ENCODE data around the gene NLRC5. TPM values are rescaled to one million over a fixed set of nuclear protein-coding genes. Genes with fewer than 3 reads are reported as not detected.

NLRC5 gene
- total RNA-seq, 1 donor from 2014 or later: 14.2 TPM

GRCh38 chr16:57024894-57025680 lies 35.7 kb downstream of the NLRC5 start:
- DNase-seq: no peak

DNA sequence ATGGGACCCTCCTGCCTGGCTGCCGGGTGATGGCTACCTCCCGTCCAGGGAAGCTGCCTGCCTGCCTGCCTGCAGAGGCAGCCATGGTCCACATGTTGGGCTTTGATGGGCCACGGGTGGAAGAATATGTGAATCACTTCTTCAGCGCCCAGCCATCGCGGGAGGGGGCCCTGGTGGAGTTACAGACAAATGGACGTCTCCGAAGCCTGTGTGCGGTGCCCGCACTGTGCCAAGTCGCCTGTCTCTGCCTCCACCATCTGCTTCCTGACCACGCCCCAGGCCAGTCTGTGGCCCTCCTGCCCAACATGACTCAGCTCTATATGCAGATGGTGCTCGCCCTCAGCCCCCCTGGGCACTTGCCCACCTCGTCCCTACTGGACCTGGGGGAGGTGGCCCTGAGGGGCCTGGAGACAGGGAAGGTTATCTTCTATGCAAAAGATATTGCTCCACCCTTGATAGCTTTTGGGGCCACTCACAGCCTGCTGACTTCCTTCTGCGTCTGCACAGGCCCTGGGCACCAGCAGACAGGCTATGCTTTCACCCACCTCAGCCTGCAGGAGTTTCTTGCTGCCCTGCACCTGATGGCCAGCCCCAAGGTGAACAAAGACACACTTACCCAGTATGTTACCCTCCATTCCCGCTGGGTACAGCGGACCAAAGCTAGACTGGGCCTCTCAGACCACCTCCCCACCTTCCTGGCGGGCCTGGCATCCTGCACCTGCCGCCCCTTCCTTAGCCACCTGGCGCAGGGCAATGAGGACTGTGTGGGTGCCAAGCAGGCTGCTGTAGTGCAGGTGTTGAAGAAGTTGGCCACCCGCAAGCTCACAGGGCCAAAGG lies 36.8 kb downstream of the NLRC5 start:
- DNase-seq: no peak

DNA sequence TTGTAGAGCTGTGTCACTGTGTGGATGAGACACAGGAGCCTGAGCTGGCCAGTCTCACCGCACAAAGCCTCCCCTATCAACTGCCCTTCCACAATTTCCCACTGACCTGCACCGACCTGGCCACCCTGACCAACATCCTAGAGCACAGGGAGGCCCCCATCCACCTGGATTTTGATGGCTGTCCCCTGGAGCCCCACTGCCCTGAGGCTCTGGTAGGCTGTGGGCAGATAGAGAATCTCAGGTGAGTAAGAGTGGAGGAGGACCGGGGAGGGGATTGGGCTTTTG lies 37.4 kb downstream of the NLRC5 start:
- DNase-seq: no peak

- no peak for DNase-seq
These were observed 37.7 kb downstream of the NLRC5 start for GRCh38 chr16:57027067-57027466.

DNA sequence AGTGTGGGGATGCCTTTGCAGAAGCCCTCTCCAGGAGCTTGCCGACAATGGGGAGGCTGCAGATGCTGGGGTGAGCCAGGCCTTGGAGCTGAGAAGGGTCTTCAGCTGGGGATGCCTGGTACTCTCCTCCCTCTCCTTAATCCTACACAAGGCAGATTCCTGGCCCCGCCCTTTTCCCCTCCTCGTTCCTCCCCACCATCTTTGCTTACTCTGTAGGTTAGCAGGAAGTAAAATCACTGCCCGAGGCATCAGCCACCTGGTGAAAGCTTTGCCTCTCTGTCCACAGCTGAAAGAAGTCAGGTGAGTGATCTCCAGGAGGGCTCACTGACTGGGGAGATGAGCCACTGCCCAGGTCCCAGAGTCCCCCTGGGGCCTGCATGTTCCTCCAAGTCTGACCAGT lies 38.7 kb downstream of the NLRC5 start:
- peak; percentile 7 for DNase-seq

- DNase-seq: no peak
These were observed 40.1 kb downstream of the NLRC5 start for GRCh38 chr16:57029161-57030160.

- DNase-seq: no peak
These were observed 41.1 kb downstream of the NLRC5 start for GRCh38 chr16:57030346-57030902.

DNA sequence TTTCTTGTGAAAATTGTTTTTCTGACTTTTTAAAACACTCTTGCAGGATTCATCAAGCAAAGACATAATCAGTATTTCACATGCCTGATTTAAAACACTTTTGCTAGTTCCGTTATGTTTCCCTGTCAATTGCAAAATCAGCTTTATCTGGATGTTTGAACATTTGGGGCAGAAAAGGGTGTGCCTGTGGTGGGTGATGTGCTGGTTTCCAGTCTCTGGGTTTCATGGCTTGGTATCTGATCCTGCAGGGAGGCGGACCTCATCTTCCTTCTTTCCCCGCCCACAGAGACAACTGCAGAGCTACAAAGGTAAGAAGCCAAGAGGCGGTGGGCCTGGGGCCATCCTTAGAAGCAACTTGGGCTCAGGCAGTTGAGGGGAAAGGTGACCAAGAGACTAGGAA lies 41.8 kb downstream of the NLRC5 start:
- DNase-seq: no peak

DNA sequence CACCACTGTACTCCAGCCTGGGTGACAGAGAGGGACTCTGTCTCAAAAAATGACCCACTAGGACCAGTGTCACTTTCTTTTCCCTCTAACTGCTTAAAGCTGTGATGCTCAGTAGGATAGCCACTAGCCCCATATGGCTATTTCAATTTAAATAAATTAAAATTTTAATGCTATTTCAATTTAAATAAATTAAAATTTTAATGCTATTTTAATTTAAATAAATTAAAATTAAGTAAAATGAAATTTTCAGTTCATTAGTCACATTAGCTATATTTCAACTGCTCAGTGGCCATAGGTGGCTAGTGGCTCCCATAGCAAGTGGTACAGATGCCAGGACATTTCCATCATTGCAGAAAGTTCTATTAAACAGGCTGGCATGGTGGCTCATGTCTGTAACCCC lies 43.0 kb downstream of the NLRC5 start:
- no peak for DNase-seq

GRCh38 chr16:57032931-57033330 lies 43.6 kb downstream of the NLRC5 start:
- DNase-seq: no peak

DNA sequence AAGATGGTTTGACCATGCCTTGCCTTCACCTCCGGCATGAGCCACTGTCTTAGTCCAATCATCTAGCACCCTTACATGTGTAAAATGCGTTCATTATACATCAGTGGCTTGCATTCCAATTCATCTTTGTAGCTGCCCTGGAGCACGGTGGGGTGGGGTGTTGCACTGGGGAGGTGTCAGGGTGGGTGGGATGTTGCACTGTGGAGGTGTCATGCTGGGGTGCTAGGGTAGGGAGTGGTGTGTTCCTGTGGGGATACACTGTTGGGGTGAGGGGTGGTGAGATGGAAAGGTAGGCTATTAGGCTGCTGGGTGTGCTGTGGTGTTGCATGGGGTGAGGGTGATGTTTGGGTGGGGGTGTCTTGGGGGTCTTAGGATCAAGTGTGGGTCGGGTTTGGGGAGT lies 47.0 kb downstream of the NLRC5 start:
- DNase-seq: no peak

- DNase-seq: no peak
These were observed 47.6 kb downstream of the NLRC5 start for GRCh38 chr16:57036945-57037344.

GRCh38 chr16:57038166-57038565 lies 48.8 kb downstream of the NLRC5 start:
- DNase-seq: no peak

DNA sequence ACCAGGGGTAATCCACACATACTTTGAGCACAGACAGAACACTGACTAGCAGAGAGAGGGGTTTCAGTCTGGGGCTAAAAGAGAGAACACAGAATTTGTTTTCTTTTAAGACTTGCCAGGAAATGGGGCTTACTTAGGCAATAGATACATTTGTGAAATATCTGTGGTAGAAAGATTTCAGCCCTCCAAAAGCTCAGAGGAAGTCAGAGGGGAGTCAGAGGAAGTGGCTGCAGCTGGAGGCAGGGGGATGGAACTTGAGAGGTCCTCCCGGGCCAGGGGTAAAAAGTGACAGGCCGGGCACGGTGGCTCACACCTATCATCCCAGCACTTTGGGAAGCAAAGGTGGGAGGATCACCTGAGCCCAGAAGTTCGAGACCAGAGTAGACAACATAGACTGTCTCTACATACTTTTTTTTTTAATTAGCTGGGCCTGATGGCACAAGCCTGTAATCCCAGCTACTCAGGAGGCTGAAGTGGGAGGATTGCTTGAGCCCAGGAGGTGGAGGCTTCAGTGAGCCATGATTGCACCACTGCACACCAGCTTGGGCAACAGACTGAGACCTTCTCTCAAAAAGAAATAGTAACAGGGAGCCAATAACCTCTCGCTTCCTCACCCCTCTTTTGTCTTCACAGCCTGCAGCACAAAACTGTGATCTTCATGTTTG lies 49.9 kb downstream of the NLRC5 start:
- DNase-seq: peak; percentile 8

DNA sequence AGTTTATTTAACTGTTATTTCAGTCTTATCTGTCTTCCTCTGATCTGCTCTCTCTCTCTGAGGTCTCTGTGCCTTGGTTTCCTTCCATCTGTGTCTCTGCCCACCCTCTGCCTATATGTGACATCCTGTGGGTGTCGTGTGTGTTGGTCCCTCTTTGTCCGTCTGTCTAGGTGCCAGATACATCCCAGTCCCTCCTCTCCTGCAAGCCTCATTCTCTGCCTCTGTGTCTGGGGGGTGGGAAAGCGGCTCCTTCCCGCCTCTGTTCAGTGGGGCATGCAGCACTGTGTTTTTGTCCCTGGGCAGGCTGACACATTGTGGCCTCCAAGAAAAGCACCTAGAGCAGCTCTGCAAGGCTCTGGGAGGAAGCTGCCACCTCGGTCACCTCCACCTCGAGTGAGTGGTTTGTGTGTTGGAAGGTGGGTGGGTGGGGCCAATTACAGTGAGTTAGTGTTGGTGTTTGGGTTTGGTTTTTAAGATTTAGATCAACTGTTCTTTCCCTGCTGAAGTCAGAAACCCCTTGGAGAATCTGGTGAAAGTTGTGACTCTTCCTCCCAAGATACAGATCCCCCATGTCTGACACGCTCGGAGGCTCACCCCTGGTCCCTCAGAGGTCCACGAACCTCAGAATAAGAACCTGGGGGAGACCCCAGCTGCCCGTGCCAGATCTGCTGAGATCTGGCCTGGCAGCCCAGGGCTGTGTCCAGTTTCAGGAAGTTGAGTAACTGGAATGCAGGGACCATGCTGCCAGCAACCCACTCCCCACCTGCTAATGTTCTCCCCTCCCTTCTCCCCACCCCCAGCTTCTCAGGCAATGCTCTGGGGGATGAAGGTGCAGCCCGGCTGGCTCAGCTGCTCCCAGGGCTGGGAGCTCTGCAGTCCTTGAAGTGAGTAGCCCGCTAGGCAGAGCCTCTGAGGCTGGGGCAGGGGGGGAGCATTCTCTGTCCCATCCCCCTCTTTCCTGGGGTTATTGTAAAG lies 52.1 kb downstream of the NLRC5 start:
- no peak for DNase-seq

- DNase-seq: no peak
These were observed 53.1 kb downstream of the NLRC5 start for GRCh38 chr16:57042157-57043111.

GRCh38 chr16:57043248-57043647 lies 53.9 kb downstream of the NLRC5 start:
- no peak for DNase-seq

DNA sequence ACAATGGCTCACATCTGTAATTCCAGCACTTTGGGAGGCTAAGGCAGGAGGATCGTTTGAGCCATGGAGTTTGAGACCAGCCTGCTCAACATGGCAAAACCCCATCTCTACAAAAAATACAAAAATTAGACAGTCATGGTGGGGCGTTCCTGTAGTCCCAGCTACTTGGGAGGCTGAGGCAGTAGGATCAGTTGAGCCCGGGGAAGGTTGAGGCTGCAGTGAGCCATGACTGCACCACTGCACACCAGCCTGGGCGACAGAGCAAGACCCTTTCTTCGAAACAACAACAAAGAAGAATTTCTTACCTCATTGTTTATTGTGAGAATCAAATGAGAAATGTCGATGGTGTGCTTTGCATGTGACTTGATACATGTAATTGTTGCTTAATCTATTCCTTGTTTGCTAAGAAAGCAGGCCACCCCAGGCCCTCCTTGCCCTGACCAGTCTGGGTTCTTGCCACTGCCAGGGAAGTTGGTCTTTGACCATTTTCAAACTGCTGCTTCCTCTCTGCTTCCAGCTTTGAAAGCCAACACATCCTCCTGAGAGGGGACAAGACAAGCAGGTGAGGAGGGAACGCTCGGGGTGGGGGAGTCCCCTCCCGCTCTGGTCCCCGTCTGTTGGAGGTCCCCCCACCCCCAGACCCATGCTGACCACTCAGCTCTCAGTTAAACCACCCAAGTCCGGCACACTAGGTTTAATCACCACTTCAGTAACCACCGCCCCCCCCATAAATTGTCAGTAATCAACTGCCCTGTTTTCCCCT lies 55.8 kb downstream of the NLRC5 start:
- no peak for DNase-seq
